GM23338 (cell line): ENCODE measurements around the gene STAP2.

Source experiments
- CREB1 ChIP-seq: fragments of 250-450 bp; sonication (Bioruptor Pico); IDR thresholded peaks from 2 replicates; pipeline ENCODE4 v1.5.0; 2020; ENCODE audit warnings: low read depth, mild to moderate bottlenecking, moderate library complexity
- EZH2 ChIP-seq: fragments of 200-600 bp; sonication (generic); IDR thresholded peaks from one replicate; pipeline ENCODE4 v1.8.0; 2017; ENCODE audit warnings: antibody characterized with exemption, mild to moderate bottlenecking, low read depth; ENCODE audit not compliant: unreplicated experiment
- EZH2phosphoT487 ChIP-seq: fragments of 200-600 bp; sonication (generic); IDR thresholded peaks from one replicate; pipeline ENCODE4 v1.8.1; 2018; ENCODE audit warnings: antibody characterized with exemption; ENCODE audit not compliant: unreplicated experiment
- POLR2AphosphoS5 ChIP-seq: IDR thresholded peaks from 2 replicates; pipeline ENCODE4 v1.6.1; 2016; ENCODE audit warnings: antibody characterized with exemption, low read depth
- REST ChIP-seq: IDR thresholded peaks from one replicate; pipeline ENCODE4 v1.6.1; 2018; ENCODE audit warnings: antibody characterized with exemption; ENCODE audit not compliant: unreplicated experiment
- STAT1 ChIP-seq: IDR thresholded peaks from one replicate; pipeline ENCODE4 v1.6.1; 2016; ENCODE audit warnings: antibody characterized with exemption; ENCODE audit not compliant: unreplicated experiment
- ZNF331 ChIP-seq: fragments of 250-450 bp; sonication (Bioruptor Pico); IDR thresholded peaks from 2 replicates; pipeline ENCODE4 v1.5.0; 2020; ENCODE audit warnings: low read depth, mild to moderate bottlenecking, moderate library complexity
- TF ChIP-seq, protein P1 (sequence below), 2 experiments: fragments of 200-600 bp in 1 of 2; sonication (generic) in 1 of 2; conservative IDR thresholded peaks; 2 replicates each; pipeline versions ENCODE4 v1.5.1 to v1.6.1; 2016 to 2017; ENCODE audit warnings: antibody characterized with exemption in 2 of 2, low read depth in 2 of 2, mild to moderate bottlenecking in 2 of 2, moderate library complexity in 1 of 2
- TF ChIP-seq, protein P2 (sequence below): fragments of 250-450 bp; sonication (Bioruptor Pico); IDR thresholded peaks from 2 replicates; pipeline ENCODE4 v1.5.0; 2020; ENCODE audit warnings: mild to moderate bottlenecking, moderate library complexity

DNA sequence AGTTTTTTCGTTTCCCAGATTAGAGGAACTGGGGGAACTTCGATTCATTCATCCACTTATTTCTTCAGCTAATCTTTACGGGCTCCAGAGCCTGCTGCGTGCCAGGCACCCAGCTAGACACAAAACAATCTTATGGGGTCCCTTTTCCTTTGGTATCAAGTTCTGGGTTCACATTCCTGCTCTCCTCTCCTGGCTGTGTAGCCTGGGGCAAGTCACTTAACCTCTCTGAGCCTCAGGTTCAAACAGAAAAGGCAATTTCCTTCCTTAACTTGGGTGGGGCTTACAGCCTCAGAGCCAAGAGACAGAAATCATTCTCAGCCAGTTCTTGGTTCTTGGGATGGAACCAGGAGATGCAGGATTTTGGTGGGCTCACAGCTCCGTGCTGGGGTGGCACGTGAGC lies 53.7 kb downstream of the STAP2 start:
- TF ChIP-seq, protein P1, sequence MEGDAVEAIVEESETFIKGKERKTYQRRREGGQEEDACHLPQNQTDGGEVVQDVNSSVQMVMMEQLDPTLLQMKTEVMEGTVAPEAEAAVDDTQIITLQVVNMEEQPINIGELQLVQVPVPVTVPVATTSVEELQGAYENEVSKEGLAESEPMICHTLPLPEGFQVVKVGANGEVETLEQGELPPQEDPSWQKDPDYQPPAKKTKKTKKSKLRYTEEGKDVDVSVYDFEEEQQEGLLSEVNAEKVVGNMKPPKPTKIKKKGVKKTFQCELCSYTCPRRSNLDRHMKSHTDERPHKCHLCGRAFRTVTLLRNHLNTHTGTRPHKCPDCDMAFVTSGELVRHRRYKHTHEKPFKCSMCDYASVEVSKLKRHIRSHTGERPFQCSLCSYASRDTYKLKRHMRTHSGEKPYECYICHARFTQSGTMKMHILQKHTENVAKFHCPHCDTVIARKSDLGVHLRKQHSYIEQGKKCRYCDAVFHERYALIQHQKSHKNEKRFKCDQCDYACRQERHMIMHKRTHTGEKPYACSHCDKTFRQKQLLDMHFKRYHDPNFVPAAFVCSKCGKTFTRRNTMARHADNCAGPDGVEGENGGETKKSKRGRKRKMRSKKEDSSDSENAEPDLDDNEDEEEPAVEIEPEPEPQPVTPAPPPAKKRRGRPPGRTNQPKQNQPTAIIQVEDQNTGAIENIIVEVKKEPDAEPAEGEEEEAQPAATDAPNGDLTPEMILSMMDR (conservative IDR thresholded peaks at IDR 0.05; ENCODE audit: low read depth in 2 of 2) = no peak
- no peak for TF ChIP-seq POLR2AphosphoS5
- TF ChIP-seq EZH2phosphoT487 = no peak
- no peak for TF ChIP-seq EZH2
- TF ChIP-seq REST = no peak
- TF ChIP-seq STAT1 = no peak
- TF ChIP-seq ZNF331 (CRISPR knock-in tag) = no peak
- TF ChIP-seq CREB1 = no peak
- TF ChIP-seq, protein P2, sequence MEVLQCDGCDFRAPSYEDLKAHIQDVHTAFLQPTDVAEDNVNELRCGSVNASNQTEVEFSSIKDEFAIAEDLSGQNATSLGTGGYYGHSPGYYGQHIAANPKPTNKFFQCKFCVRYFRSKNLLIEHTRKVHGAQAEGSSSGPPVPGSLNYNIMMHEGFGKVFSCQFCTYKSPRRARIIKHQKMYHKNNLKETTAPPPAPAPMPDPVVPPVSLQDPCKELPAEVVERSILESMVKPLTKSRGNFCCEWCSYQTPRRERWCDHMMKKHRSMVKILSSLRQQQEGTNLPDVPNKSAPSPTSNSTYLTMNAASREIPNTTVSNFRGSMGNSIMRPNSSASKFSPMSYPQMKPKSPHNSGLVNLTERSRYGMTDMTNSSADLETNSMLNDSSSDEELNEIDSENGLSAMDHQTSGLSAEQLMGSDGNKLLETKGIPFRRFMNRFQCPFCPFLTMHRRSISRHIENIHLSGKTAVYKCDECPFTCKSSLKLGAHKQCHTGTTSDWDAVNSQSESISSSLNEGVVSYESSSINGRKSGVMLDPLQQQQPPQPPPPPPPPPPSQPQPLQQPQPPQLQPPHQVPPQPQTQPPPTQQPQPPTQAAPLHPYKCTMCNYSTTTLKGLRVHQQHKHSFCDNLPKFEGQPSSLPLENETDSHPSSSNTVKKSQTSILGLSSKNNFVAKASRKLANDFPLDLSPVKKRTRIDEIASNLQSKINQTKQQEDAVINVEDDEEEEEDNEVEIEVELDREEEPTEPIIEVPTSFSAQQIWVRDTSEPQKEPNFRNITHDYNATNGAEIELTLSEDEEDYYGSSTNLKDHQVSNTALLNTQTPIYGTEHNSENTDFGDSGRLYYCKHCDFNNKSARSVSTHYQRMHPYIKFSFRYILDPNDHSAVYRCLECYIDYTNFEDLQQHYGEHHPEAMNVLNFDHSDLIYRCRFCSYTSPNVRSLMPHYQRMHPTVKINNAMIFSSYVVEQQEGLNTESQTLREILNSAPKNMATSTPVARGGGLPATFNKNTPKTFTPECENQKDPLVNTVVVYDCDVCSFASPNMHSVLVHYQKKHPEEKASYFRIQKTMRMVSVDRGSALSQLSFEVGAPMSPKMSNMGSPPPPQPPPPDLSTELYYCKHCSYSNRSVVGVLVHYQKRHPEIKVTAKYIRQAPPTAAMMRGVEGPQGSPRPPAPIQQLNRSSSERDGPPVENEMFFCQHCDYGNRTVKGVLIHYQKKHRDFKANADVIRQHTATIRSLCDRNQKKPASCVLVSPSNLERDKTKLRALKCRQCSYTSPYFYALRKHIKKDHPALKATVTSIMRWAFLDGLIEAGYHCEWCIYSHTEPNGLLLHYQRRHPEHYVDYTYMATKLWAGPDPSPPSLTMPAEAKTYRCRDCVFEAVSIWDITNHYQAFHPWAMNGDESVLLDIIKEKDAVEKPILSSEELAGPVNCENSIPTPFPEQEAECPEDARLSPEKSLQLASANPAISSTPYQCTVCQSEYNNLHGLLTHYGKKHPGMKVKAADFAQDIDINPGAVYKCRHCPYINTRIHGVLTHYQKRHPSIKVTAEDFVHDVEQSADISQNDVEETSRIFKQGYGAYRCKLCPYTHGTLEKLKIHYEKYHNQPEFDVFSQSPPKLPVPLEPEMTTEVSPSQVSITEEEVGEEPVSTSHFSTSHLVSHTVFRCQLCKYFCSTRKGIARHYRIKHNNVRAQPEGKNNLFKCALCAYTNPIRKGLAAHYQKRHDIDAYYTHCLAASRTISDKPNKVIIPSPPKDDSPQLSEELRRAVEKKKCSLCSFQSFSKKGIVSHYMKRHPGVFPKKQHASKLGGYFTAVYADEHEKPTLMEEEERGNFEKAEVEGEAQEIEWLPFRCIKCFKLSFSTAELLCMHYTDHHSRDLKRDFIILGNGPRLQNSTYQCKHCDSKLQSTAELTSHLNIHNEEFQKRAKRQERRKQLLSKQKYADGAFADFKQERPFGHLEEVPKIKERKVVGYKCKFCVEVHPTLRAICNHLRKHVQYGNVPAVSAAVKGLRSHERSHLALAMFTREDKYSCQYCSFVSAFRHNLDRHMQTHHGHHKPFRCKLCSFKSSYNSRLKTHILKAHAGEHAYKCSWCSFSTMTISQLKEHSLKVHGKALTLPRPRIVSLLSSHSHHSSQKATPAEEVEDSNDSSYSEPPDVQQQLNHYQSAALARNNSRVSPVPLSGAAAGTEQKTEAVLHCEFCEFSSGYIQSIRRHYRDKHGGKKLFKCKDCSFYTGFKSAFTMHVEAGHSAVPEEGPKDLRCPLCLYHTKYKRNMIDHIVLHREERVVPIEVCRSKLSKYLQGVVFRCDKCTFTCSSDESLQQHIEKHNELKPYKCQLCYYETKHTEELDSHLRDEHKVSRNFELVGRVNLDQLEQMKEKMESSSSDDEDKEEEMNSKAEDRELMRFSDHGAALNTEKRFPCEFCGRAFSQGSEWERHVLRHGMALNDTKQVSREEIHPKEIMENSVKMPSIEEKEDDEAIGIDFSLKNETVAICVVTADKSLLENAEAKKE (CRISPR knock-in tag) = no peak
